GM21360 (cell line): ENCODE results near the gene GKN2.

ENCODE experiments used
- ATAC-seq: cut with Tn5 transposase; IDR thresholded peaks from one replicate; pipeline ENCODE4 v1.9.1; 2021; ENCODE audit warnings: mild to moderate bottlenecking, moderate library complexity; ENCODE audit not compliant: unreplicated experiment

GKN2 gene, protein sequence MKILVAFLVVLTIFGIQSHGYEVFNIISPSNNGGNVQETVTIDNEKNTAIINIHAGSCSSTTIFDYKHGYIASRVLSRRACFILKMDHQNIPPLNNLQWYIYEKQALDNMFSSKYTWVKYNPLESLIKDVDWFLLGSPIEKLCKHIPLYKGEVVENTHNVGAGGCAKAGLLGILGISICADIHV

GRCh38 chr2:68952887-68953521 is at the start of gene GKN2:
GKN2 (minus strand) TSS chr2:68952893; CDS start chr2:68952861, 32 bp downstream.
- no peak for ATAC-seq

- ATAC-seq, result no peak
Measured at GRCh38 chr2:69001879-69002278, 49.2 kb upstream of the GKN2 start.

DNA sequence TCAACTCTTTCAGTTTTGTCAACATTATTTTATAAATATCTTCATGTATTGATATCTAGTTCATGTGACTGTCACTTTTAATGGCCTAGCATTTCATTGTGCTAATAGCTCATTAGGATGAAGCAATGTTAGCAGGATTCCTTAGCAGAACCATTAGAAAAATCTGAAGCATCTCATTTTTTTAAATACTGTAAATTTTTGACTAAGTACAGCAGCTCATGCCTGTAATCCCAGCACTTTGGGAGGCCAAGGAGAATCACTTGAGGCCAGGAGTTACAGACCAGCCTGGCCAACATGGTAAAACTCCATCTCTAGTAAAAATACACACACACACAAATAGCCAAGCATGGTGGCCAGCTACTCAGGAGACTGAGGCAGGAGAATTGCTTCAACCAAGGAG is 44.7 kb upstream of the GKN2 start:
- ATAC-seq, result no peak

- ATAC-seq, result no peak
Measured at GRCh38 chr2:68995916-68996315, 43.2 kb upstream of the GKN2 start.

- no peak for ATAC-seq
Measured at GRCh38 chr2:68994864-68995263, 42.2 kb upstream of the GKN2 start.

- no peak for ATAC-seq
Measured at GRCh38 chr2:68993660-68994059, 41.0 kb upstream of the GKN2 start.

GRCh38 chr2:68992933-68993332 is 40.2 kb upstream of the GKN2 start:
- ATAC-seq, result no peak

- ATAC-seq, result no peak
Measured at GRCh38 chr2:68992341-68992740, 39.6 kb upstream of the GKN2 start.

- no peak for ATAC-seq
Measured at GRCh38 chr2:68989035-68989434, 36.3 kb upstream of the GKN2 start.

DNA sequence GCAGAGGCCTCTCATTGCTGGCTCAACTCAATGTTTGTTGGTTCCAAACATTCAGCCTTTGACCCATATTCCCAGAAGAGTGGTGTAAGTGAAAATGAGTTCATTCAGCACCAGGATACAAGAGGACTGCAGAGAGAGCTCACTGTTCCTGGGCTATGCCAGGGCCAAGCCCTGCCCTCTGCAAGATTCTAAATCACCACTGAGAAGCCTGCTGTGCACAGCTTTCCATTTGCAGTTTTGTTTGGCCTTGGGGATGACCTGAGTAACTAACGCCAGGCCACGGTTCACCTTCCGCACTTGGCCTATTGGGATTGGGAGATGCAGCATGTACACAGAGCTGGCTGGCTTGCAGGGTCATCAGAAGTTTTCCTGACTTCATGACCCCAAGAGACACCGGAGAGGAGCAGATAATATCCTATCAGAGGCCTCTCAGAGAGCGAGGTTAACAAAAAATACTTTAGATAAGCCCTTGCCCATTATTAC is 34.4 kb upstream of the GKN2 start:
- no peak for ATAC-seq

GRCh38 chr2:68980956-68981355 is 28.3 kb upstream of the GKN2 start:
- ATAC-seq, result no peak

GRCh38 chr2:68978098-68978497 is 25.4 kb upstream of the GKN2 start:
- ATAC-seq, result no peak

DNA sequence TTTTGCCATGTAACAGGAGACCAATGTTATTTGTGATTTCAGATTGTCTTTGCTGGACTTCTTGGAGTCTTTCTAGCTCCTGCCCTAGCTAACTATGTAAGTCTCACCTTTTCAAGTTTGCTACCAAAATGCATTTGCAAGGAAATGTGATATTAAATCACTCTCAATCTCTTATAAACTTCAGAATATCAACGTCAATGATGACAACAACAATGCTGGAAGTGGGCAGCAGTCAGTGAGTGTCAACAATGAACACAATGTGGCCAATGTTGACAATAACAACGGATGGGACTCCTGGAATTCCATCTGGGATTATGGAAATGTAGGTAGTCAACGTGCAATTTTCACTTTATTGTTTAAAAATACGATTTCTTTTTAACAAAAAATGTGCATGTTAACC is 24.8 kb upstream of the GKN2 start:
- ATAC-seq, result no peak

- no peak for ATAC-seq
Measured at GRCh38 chr2:68975844-68976243, 23.2 kb upstream of the GKN2 start.

DNA sequence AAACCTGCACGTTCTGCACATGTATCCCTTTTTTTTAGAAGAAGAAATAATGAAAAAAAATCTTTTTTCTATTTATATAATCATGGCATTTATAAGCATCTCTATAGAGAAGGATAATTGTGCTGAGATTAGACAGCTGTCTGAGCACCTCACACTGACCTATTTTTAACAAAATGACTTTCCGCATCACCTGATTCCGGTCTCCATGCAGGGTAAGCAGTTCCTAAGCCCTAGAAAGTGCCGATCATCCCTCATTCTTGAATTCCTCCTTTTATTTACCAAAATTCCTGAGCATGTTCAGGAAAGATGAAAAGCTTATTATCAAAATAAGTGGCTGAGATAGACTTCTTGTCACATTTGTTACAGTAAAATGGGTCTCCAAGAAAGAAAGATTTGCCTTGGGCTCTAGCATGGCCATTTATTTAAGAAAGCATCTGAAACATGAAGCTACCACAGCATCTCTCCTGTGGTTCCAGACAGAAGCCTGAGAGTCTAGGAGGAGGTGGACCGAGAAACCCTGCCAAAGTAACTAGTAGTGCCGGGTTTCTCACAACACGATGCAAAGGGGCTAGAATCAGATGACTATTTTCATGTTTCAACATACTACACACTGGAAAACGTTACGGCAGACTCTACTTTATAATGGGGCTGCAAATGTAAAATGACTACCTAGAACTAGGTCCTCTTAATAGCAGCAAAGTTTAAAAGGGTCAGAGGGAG is 22.4 kb upstream of the GKN2 start:
- ATAC-seq, result no peak

GRCh38 chr2:68974251-68974650 is 21.6 kb upstream of the GKN2 start, which contains the start of gene GKN1:
GKN1 (plus strand) TSS chr2:68974636; CDS start chr2:68974678, 42 bp downstream.
- ATAC-seq, result no peak

DNA sequence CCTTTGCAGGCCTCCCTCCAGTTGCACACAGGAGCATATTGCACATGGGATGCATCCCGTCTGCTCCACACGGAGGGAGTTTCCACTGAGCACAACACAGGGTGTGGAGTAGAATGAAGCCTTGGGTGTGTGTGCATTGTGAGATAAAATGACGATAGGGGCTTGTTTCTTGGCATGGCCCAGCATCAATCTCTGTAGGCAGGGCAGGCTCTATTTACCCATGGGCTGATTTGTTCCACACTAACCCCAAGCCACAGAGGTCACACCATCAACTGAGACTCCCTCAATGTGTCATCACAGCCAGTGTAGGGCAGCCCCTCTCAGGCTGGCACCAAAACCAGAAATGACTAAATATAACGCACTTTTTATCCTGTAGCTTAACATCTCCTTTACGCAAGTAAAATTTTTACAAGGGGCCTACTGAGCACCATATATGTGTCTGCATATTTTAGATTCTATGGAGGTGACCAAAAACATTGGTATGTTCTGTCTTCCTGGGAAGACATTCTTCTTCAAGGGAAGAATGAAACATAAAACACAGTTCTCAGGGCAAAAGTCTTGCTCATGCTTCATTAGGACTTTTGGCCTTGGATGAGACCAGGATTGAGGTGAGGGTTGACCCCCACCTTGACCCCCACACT is 19.0 kb upstream of the GKN2 start:
- ATAC-seq, result no peak

GRCh38 chr2:68970566-68971265 is 18.0 kb upstream of the GKN2 start:
- no peak for ATAC-seq

DNA sequence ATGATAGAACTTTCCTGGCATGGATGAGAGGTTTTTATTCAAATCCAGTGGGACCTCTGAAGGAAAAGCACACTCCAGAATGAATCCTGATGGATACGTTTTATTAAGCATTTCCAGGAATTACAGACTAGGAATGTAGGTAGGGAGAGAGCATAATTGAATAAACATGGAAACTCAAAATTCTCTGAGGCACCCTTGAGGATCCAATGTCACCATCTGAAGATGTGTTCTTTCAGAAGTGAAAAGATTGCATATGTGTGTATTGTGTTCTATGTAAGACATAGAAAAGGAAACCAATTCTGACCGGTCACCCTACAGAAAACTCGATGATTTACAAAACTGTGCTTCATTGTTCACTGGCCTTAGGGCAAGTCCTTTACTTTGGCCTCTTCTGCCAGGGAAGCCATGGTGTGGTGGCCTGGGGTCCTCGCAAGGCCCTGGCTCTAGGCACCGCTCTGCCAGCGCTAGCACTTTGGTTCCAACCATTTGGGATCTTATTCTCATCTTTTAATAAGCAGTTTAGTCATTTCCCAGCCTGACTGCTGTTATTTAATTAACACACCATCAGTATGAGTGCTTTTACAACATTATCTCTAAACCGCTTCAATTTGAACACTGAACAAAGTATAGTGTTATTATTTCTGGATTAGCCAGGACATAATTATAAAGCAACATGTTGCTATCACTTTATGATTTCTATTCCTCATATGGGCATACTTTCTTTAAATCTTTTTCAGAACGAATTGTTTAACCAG is 17.2 kb upstream of the GKN2 start:
- no peak for ATAC-seq

DNA sequence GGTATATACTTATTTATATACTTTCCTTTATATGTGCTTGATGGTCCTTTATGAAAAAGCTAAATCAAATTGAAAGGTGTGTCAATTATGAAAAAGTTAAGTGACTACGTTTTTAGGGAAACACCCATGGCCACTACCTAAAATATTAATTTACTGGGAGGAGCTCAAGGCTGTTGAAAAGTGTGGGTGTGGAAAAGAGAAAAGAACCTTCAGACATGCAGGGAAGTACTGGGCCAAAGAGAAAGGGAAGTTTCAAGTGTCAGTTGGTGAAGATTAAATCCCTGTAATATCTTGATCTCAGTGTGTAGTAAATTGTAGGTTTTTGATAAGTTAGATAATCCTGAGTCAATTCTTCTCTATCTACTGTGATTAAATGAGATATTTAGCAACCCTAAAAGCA is 15.5 kb upstream of the GKN2 start:
- no peak for ATAC-seq
